AG04449 (cell line): ENCODE data around the gene RUNX1.

Source experiments
- CTCF ChIA-PET: fragments of 350-600 bp; formaldehyde crosslinking; extraction: SDS; loops from one replicate; lab custom pipeline; 2021; ENCODE audit warnings: antibody characterized with exemption; lab: Yijun Ruan, JAX
- POLR2A ChIA-PET: fragments of 400-600, 350-600 bp; formaldehyde crosslinking; extraction: SDS; loops from one replicate; lab custom pipeline; 2020; ENCODE audit warnings: antibody characterized with exemption, inconsistent platforms; lab: Yijun Ruan, JAX
- DNase-seq: peaks from one replicate; pipeline ENCODE4 v3.0.0-alpha.2; 2010; ENCODE audit warnings: low read depth, low spot score
- H3K4me3 ChIP-seq: 2 replicates; pipeline ENCODE4 v1.5.1; 2011; ENCODE audit warnings: low read depth, mild to moderate bottlenecking, control low read depth, low read length
- TF ChIP-seq, protein P1 (sequence below): IDR thresholded peaks from one replicate; pipeline ENCODE4 v1.5.1; 2011; ENCODE audit warnings: mild to moderate bottlenecking, moderate library complexity, low read length, control low read depth, inconsistent platforms; ENCODE audit not compliant: insufficient read depth; ENCODE audit errors: missing control alignments

Gene RUNX1

GRCh38 chr21:34843562-34843961 lies 205.5 kb downstream of the RUNX1 start:
- ChIA-PET CTCF (interaction anchor here (0.7 kb wide), 1 partner anchor 9 kb away, joined by 3 read pairs; no protein-coding TSS in a partner anchor), POLR2A (no interaction called here)
- no peak for DNase-seq
- no peak overlapping the region for H3K4me3 ChIP-seq
- TF ChIP-seq, protein P1, sequence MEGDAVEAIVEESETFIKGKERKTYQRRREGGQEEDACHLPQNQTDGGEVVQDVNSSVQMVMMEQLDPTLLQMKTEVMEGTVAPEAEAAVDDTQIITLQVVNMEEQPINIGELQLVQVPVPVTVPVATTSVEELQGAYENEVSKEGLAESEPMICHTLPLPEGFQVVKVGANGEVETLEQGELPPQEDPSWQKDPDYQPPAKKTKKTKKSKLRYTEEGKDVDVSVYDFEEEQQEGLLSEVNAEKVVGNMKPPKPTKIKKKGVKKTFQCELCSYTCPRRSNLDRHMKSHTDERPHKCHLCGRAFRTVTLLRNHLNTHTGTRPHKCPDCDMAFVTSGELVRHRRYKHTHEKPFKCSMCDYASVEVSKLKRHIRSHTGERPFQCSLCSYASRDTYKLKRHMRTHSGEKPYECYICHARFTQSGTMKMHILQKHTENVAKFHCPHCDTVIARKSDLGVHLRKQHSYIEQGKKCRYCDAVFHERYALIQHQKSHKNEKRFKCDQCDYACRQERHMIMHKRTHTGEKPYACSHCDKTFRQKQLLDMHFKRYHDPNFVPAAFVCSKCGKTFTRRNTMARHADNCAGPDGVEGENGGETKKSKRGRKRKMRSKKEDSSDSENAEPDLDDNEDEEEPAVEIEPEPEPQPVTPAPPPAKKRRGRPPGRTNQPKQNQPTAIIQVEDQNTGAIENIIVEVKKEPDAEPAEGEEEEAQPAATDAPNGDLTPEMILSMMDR = no peak

DNA sequence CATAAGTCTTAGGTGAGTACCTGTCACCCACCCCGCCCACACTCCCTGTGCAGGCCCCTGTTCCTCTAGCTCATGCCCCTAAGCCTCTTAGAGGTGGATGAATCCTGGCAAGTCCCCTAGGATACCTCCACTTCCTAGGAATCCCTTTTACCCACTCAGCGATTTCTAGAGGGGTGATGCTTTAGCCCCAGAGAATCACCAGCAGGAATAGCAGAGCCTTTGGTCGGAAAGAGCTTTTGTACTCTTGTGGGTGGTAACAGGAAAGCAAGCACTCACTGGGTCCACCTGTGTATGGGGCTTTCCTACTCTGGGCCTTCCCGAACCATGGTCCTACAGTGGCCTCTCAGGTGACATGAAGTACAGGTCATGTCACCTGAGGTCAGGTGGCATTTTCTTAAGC lies 207.9 kb downstream of the RUNX1 start:
- ChIA-PET POLR2A (interaction anchor here (0.6 kb wide), 1 partner anchor 48 kb away, joined by 3 read pairs; no protein-coding TSS in a partner anchor), CTCF (interaction anchor here (2.1 kb wide), 1 partner anchor 96 kb away, joined by 5 read pairs; no protein-coding TSS in a partner anchor)
- TF ChIP-seq, protein P1 = no peak
- DNase-seq = no peak
- H3K4me3 ChIP-seq = no peak overlapping the region

DNA sequence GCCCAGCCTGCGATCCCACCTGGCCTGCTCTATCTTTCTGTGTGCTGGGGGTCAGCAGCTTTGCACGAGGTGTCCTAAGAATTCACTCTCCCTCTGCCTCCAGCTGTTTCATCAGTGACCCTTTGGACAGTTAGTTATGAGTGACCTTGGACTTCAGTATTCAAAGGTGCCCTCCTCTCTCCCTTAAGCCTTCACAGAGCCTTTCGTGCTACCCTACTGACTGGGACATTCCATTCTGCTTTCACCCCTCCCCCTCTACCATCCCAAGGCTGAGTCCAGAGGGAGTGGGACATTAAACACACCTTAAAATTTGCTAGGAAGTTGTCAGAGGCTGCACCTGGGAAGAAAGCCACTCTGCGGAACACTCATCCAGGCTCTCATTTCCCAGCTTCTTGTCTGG lies 208.4 kb downstream of the RUNX1 start:
- POLR2A ChIA-PET = interaction anchor here (0.6 kb wide), 1 partner anchor 49 kb away, joined by 3 read pairs; no protein-coding TSS in a partner anchor
- no peak for DNase-seq
- TF ChIP-seq, protein P1 = no peak
- H3K4me3 ChIP-seq = no peak overlapping the region
- CTCF ChIA-PET = interaction anchor here (2.1 kb wide), 1 partner anchor 95 kb away, joined by 5 read pairs; no protein-coding TSS in a partner anchor

- DNase-seq = no peak
- TF ChIP-seq, protein P1 = no peak
- POLR2A ChIA-PET = no interaction called here
- CTCF ChIA-PET = interaction anchor here (3.2 kb wide), 1 partner anchor 146 kb away, joined by 10 read pairs; no protein-coding TSS in a partner anchor
- H3K4me3 ChIP-seq = no peak overlapping the region
Observed at GRCh38 chr21:34838956-34839820, 209.9 kb downstream of the RUNX1 start.

DNA sequence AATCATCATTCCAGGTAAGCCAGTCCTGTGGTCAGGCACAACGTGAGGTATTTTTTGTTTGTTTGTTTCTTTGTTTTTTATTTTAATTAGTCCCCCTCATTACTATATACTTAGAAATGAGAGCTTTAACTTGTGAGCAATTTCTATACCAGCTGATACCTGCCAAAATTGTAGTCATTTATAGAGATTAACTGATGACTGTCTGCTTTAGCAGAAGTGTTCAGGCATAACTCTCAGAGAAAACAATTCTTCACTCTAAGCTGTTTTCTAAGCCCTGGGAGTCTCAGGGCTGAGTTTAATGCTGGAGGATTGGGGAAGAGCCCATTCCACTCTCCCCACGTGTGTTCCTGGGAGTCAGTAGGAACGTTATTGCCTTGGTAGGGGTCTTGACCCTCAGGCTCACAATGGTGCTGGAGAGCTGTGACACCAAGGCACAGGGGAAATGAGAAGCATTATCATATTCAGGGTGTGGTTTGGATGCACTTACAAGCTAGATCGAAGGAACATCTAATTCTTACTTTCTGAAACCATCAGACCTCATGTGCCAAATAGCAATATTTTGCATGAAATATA lies 212.1 kb downstream of the RUNX1 start:
- H3K4me3 ChIP-seq = peak overlapping the region; percentile 32
- POLR2A ChIA-PET = interaction anchor here (1.5 to 2.1 kb wide), 4 partner anchors 9 to 51 kb away, joined by 4 to 14 read pairs (median 7); no protein-coding TSS in a partner anchor
- no peak for DNase-seq
- CTCF ChIA-PET = interaction anchor here (0.6 to 3.2 kb wide), 5 partner anchors 12 to 149 kb away, joined by 3 to 10 read pairs (median 3); no protein-coding TSS in a partner anchor
- TF ChIP-seq, protein P1 = no peak
